ENCODE measurements around the gene GNE.

Gene GNE

GRCh38 chr9:36214571-36214970 lies 43.7 kb downstream of the GNE start:
- Histone ChIP-seq H3K18ac (ENCODE audit: low read length) (no peak overlapping the region), H3K4ac (ENCODE audit: low read depth, low read length) (no peak overlapping the region), H3K27ac (ENCODE audit: low read depth, low read length) (no peak overlapping the region), H3K9ac (ENCODE audit: low read length) (no peak overlapping the region), H2BK120ac (ENCODE audit: insufficient read depth, low read length, poor library complexity) (no peak overlapping the region), H4K8ac (ENCODE audit: low read depth, low read length) (no peak overlapping the region), H3K79me2 (ENCODE audit: control insufficient read depth, insufficient read depth, low read length, poor library complexity) (peaks cover under 1% of the 10 kb centered on the region), H3K79me1 (ENCODE audit: low read length) (no peaks in the 10 kb centered on the region), H3K23ac (ENCODE audit: low read length) (no peak overlapping the region), H3K14ac (ENCODE audit: low read length) (no peak overlapping the region), H3K4me2 (ENCODE audit: low read length) (no peak overlapping the region), H2AK5ac (ENCODE audit: low read length) (no peak overlapping the region), H2AFZ (ENCODE audit: insufficient read depth, low read length, poor library complexity) (no peak overlapping the region), H2BK5ac (ENCODE audit: low read depth, low read length, poor library complexity) (no peak overlapping the region), H3K27me3 (ENCODE audit: insufficient read depth, low read length) (no peaks in the 10 kb centered on the region), H3K4me1 (ENCODE audit: control insufficient read depth in 1 of 2, insufficient read depth in 2 of 2, low read length in 2 of 2) (no peaks in the 10 kb centered on the region), H3K36me3 (ENCODE audit: control insufficient read depth in 1 of 2, insufficient read depth in 2 of 2, low read length in 2 of 2) (peaks cover 48 to 60% of the 10 kb centered on the region in 2 experiments), H2BK12ac (ENCODE audit: low read length) (no peak overlapping the region), H3K4me3 (ENCODE audit: low read depth, low read length) (no peak overlapping the region), H3K9me3 (ENCODE audit: insufficient read depth, low read depth, low read length) (no peaks in the 10 kb centered on the region), H4K91ac (ENCODE audit: low read depth, low read length) (no peak overlapping the region), H4K12ac (ENCODE audit: low read depth, low read length) (no peak overlapping the region)
- DNase-seq = no peak

GRCh38 chr9:36213989-36214388 lies 44.3 kb downstream of the GNE start:
- Histone ChIP-seq H3K9me3 (ENCODE audit: insufficient read depth, low read depth, low read length) (no peaks in the 10 kb centered on the region), H4K12ac (ENCODE audit: low read depth, low read length) (no peak overlapping the region), H3K79me2 (ENCODE audit: control insufficient read depth, insufficient read depth, low read length, poor library complexity) (peaks cover 2% of the 10 kb centered on the region), H3K27ac (ENCODE audit: low read depth, low read length) (no peak overlapping the region), H3K4me1 (ENCODE audit: control insufficient read depth in 1 of 2, insufficient read depth in 2 of 2, low read length in 2 of 2) (no peaks in the 10 kb centered on the region), H2BK5ac (ENCODE audit: low read depth, low read length, poor library complexity) (no peak overlapping the region), H2BK120ac (ENCODE audit: insufficient read depth, low read length, poor library complexity) (no peak overlapping the region), H3K14ac (ENCODE audit: low read length) (no peak overlapping the region), H2BK12ac (ENCODE audit: low read length) (no peak overlapping the region), H3K4ac (ENCODE audit: low read depth, low read length) (no peak overlapping the region), H4K91ac (ENCODE audit: low read depth, low read length) (no peak overlapping the region), H3K36me3 (ENCODE audit: control insufficient read depth in 1 of 2, insufficient read depth in 2 of 2, low read length in 2 of 2) (peaks cover 48 to 60% of the 10 kb centered on the region in 2 experiments), H3K27me3 (ENCODE audit: insufficient read depth, low read length) (no peaks in the 10 kb centered on the region), H2AK5ac (ENCODE audit: low read length) (no peak overlapping the region), H3K4me3 (ENCODE audit: low read depth, low read length) (no peak overlapping the region), H4K8ac (ENCODE audit: low read depth, low read length) (no peak overlapping the region), H3K79me1 (ENCODE audit: low read length) (no peaks in the 10 kb centered on the region), H3K18ac (ENCODE audit: low read length) (no peak overlapping the region), H2AFZ (ENCODE audit: insufficient read depth, low read length, poor library complexity) (no peak overlapping the region), H3K9ac (ENCODE audit: low read length) (no peak overlapping the region), H3K23ac (ENCODE audit: low read length) (no peak overlapping the region), H3K4me2 (ENCODE audit: low read length) (no peak overlapping the region)
- DNase-seq = no peak
- WGBS (ENCODE audit: extremely low coverage, insufficient coverage, insufficient read length) = no CpG with 5 or more reads among the region's 4 CpGs

GRCh38 chr9:36213387-36213786 lies 44.9 kb downstream of the GNE start:
- no peaks in the 10 kb centered on the region for H3K9me3 ChIP-seq (ENCODE audit: insufficient read depth, low read depth, low read length)
- H2BK120ac ChIP-seq (ENCODE audit: insufficient read depth, low read length, poor library complexity) = no peak overlapping the region
- H3K18ac ChIP-seq (ENCODE audit: low read length) = no peak overlapping the region
- peaks cover 49 to 61% of the 10 kb centered on the region in 2 experiments for H3K36me3 ChIP-seq (ENCODE audit: control insufficient read depth in 1 of 2, insufficient read depth in 2 of 2, low read length in 2 of 2)
- H3K79me1 ChIP-seq (ENCODE audit: low read length) = no peaks in the 10 kb centered on the region
- no peak overlapping the region for H3K14ac ChIP-seq (ENCODE audit: low read length)
- no peak overlapping the region for H4K12ac ChIP-seq (ENCODE audit: low read depth, low read length)
- no peak overlapping the region for H3K27ac ChIP-seq (ENCODE audit: low read depth, low read length)
- H3K27me3 ChIP-seq (ENCODE audit: insufficient read depth, low read length) = no peaks in the 10 kb centered on the region
- no peak for DNase-seq
- H3K79me2 ChIP-seq (ENCODE audit: control insufficient read depth, insufficient read depth, low read length, poor library complexity) = peaks cover 3% of the 10 kb centered on the region
- no peak overlapping the region for H3K23ac ChIP-seq (ENCODE audit: low read length)
- H3K4me3 ChIP-seq (ENCODE audit: low read depth, low read length) = no peak overlapping the region
- no peak overlapping the region for H3K9ac ChIP-seq (ENCODE audit: low read length)
- H3K4me2 ChIP-seq (ENCODE audit: low read length) = no peak overlapping the region
- H3K4me1 ChIP-seq (ENCODE audit: control insufficient read depth in 1 of 2, insufficient read depth in 2 of 2, low read length in 2 of 2) = no peaks in the 10 kb centered on the region
- H4K8ac ChIP-seq (ENCODE audit: low read depth, low read length) = no peak overlapping the region
- H2BK5ac ChIP-seq (ENCODE audit: low read depth, low read length, poor library complexity) = no peak overlapping the region
- no peak overlapping the region for H4K91ac ChIP-seq (ENCODE audit: low read depth, low read length)
- no peak overlapping the region for H2AFZ ChIP-seq (ENCODE audit: insufficient read depth, low read length, poor library complexity)
- no peak overlapping the region for H3K4ac ChIP-seq (ENCODE audit: low read depth, low read length)
- WGBS (ENCODE audit: extremely low coverage, insufficient coverage, insufficient read length) = no CpG with 5 or more reads among the region's 4 CpGs
- no peak overlapping the region for H2AK5ac ChIP-seq (ENCODE audit: low read length)
- H2BK12ac ChIP-seq (ENCODE audit: low read length) = no peak overlapping the region

GRCh38 chr9:36211510-36211909 lies 46.7 kb downstream of the GNE start:
- Histone ChIP-seq H4K8ac (ENCODE audit: low read depth, low read length) (no peak overlapping the region), H3K36me3 (ENCODE audit: control insufficient read depth in 1 of 2, insufficient read depth in 2 of 2, low read length in 2 of 2) (peaks cover 52 to 68% of the 10 kb centered on the region in 2 experiments)

More at GRCh38 chr9:36211510-36211909, 46.7 kb downstream of the GNE start:
- DNase-seq = no peak
- Histone ChIP-seq H3K14ac (ENCODE audit: low read length) (no peak overlapping the region), H2AFZ (ENCODE audit: insufficient read depth, low read length, poor library complexity) (no peak overlapping the region), H3K79me1 (ENCODE audit: low read length) (no peaks in the 10 kb centered on the region), H3K4me3 (ENCODE audit: low read depth, low read length) (no peak overlapping the region), H2BK5ac (ENCODE audit: low read depth, low read length, poor library complexity) (no peak overlapping the region), H2BK120ac (ENCODE audit: insufficient read depth, low read length, poor library complexity) (no peak overlapping the region), H2AK5ac (ENCODE audit: low read length) (no peak overlapping the region), H3K4me1 (ENCODE audit: control insufficient read depth in 1 of 2, insufficient read depth in 2 of 2, low read length in 2 of 2) (no peaks in the 10 kb centered on the region), H3K27me3 (ENCODE audit: insufficient read depth, low read length) (no peaks in the 10 kb centered on the region), H3K27ac (ENCODE audit: low read depth, low read length) (no peak overlapping the region), H3K79me2 (ENCODE audit: control insufficient read depth, insufficient read depth, low read length, poor library complexity) (peaks cover 3% of the 10 kb centered on the region), H3K4ac (ENCODE audit: low read depth, low read length) (no peak overlapping the region), H4K12ac (ENCODE audit: low read depth, low read length) (no peak overlapping the region), H4K91ac (ENCODE audit: low read depth, low read length) (no peak overlapping the region), H3K4me2 (ENCODE audit: low read length) (no peak overlapping the region), H3K9me3 (ENCODE audit: insufficient read depth, low read depth, low read length) (no peaks in the 10 kb centered on the region), H3K9ac (ENCODE audit: low read length) (no peak overlapping the region), H3K23ac (ENCODE audit: low read length) (no peak overlapping the region), H2BK12ac (ENCODE audit: low read length) (no peak overlapping the region), H3K18ac (ENCODE audit: low read length) (no peak overlapping the region)
- WGBS (ENCODE audit: extremely low coverage, insufficient coverage, insufficient read length) = no CpG with 5 or more reads among the region's 7 CpGs

Data from trophoblast cell (in vitro differentiated cells and primary cell).